ENCODE data around the gene PXYLP1. TPM values are rescaled to one million over a fixed set of nuclear protein-coding genes. Genes with fewer than 3 reads are reported as not detected.

The PXYLP1 gene
- total and polyA plus RNA-seq, 9 of the 15 experiments (the other 6 are each of a cell fraction or from before 2014, with no cell fraction given): 0.80 to 2.9 (median 1.3) TPM

DNA sequence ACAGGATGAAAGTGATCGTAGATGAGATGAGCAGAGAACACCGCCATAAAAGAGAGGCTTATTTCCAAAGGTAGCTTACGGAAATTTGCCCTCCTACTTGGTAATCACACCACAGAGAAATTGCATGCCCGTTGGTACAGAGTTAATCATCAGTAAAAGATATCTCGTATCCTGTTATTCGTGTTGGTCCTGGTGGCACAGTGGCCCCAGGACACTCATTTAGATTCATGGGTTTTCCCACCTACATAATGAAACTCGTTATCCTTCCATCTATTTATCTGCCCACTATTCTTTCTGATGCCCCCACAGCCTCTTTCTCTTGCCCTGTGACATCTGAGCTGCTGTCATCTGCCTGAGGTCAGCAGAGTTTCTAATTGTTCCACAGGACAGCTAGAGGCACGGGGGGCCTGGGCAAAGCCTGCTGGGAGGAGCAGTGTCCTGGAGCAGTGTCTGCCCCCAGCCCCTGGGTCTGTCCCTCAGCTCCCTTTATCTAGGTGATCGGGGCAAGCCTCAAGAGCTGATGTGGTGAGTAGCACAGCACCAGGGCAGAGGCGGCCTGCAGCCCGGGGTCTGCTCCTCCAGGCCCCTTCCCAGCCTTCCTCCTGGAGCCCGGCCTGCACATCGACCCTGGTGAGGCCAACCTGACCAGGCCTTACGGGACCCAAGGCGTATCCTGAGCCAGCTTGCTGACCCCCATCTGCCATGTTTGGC, 42.2 kb downstream of the PXYLP1 start:
- CTCF ChIA-PET (ENCODE audit: low intra/inter-chr PET ratio): no interaction called here
- no peak overlapping the region for H3K4me2 ChIP-seq (ENCODE audit: insufficient read depth, low read length)
- no peak overlapping the region for H2AFZ ChIP-seq (ENCODE audit: low read depth, low read length)
- peaks cover 27 to 47% of the 10 kb centered on the region in 2 experiments for H3K27me3 ChIP-seq (ENCODE audit: control insufficient read depth in 2 of 2, insufficient read depth in 2 of 2, low read length in 2 of 2)
- POLR2A ChIA-PET: no interaction called here
- no peak for ATAC-seq
- H3K9ac ChIP-seq (ENCODE audit: insufficient read depth in 1 of 2, low read depth in 2 of 2, low read length in 2 of 2): no peak overlapping the region
- peaks cover 0 to 5% of the 10 kb centered on the region in 2 experiments; a peak in 3 of 5 replicates for H3K4me1 ChIP-seq (replicated peaks in 1 of 2; ENCODE audit: control insufficient read depth in 2 of 2, insufficient read depth in 2 of 2, low read length in 2 of 2)
- no peak overlapping the region for H3K27ac ChIP-seq (ENCODE audit: extremely low read depth, low read depth, low read length)
- H3K79me2 ChIP-seq (ENCODE audit: control insufficient read depth, insufficient read depth, low read length): no peaks in the 10 kb centered on the region
- no peak for FAIRE-seq
- no peaks in the 10 kb centered on the region for H4K20me1 ChIP-seq (replicated peaks; ENCODE audit: control insufficient read depth, insufficient read depth, low read length)
- no peaks in the 10 kb centered on the region for H3K9me3 ChIP-seq (replicated peaks; ENCODE audit: control insufficient read depth, insufficient read depth, low read depth, low read length)
- no peaks in the 10 kb centered on the region for H3K9me1 ChIP-seq (ENCODE audit: control insufficient read depth, insufficient read depth, low read length)
- in situ Hi-C loops (cut with MboI): no loop called here
- WGBS (ENCODE audit: insufficient coverage, low coverage, missing lambda C conversion rate): 6% methylated on average over 9 of the region's 15 CpGs
- no peak for DNase-seq (ENCODE audit: extremely low read depth in 1 of 4, low spot score in 3 of 4)
- H3K4me3 ChIP-seq: no peak overlapping the region
- intact Hi-C loops (cut with micrococcal nuclease): no loop called here
- H3K36me3 ChIP-seq (ENCODE audit: control insufficient read depth, insufficient read depth, low read length): no peaks in the 10 kb centered on the region
- BruUV-seq (replicated peaks): no TSS peak
- TF ChIP-seq ESRRB (CRISPR knock-in tag; IDR thresholded peaks at IDR 0.05; ENCODE audit: borderline replicate concordance) (no peak), FOXK1 (CRISPR knock-in tag; IDR thresholded peaks at IDR 0.05; ENCODE audit: borderline replicate concordance) (no peak), STAT5A (IDR thresholded peaks at IDR 0.05; ENCODE audit: borderline replicate concordance, low read length) (no peak), TARDBP (IDR thresholded peaks at IDR 0.05) (no peak), DNMT1 (IDR thresholded peaks at IDR 0.05) (no peak), POLR2A (conservative IDR thresholded peaks at IDR 0.05) (no peak), POLR3A (IDR thresholded peaks at IDR 0.05; ENCODE audit: borderline replicate concordance, extremely low read depth, insufficient read depth, insufficient read length) (no peak)
- TF ChIP-seq, protein P1, sequence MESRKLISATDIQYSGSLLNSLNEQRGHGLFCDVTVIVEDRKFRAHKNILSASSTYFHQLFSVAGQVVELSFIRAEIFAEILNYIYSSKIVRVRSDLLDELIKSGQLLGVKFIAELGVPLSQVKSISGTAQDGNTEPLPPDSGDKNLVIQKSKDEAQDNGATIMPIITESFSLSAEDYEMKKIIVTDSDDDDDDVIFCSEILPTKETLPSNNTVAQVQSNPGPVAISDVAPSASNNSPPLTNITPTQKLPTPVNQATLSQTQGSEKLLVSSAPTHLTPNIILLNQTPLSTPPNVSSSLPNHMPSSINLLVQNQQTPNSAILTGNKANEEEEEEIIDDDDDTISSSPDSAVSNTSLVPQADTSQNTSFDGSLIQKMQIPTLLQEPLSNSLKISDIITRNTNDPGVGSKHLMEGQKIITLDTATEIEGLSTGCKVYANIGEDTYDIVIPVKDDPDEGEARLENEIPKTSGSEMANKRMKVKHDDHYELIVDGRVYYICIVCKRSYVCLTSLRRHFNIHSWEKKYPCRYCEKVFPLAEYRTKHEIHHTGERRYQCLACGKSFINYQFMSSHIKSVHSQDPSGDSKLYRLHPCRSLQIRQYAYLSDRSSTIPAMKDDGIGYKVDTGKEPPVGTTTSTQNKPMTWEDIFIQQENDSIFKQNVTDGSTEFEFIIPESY (CRISPR knock-in tag; IDR thresholded peaks at IDR 0.05): no peak
- TF ChIP-seq, protein P2, sequence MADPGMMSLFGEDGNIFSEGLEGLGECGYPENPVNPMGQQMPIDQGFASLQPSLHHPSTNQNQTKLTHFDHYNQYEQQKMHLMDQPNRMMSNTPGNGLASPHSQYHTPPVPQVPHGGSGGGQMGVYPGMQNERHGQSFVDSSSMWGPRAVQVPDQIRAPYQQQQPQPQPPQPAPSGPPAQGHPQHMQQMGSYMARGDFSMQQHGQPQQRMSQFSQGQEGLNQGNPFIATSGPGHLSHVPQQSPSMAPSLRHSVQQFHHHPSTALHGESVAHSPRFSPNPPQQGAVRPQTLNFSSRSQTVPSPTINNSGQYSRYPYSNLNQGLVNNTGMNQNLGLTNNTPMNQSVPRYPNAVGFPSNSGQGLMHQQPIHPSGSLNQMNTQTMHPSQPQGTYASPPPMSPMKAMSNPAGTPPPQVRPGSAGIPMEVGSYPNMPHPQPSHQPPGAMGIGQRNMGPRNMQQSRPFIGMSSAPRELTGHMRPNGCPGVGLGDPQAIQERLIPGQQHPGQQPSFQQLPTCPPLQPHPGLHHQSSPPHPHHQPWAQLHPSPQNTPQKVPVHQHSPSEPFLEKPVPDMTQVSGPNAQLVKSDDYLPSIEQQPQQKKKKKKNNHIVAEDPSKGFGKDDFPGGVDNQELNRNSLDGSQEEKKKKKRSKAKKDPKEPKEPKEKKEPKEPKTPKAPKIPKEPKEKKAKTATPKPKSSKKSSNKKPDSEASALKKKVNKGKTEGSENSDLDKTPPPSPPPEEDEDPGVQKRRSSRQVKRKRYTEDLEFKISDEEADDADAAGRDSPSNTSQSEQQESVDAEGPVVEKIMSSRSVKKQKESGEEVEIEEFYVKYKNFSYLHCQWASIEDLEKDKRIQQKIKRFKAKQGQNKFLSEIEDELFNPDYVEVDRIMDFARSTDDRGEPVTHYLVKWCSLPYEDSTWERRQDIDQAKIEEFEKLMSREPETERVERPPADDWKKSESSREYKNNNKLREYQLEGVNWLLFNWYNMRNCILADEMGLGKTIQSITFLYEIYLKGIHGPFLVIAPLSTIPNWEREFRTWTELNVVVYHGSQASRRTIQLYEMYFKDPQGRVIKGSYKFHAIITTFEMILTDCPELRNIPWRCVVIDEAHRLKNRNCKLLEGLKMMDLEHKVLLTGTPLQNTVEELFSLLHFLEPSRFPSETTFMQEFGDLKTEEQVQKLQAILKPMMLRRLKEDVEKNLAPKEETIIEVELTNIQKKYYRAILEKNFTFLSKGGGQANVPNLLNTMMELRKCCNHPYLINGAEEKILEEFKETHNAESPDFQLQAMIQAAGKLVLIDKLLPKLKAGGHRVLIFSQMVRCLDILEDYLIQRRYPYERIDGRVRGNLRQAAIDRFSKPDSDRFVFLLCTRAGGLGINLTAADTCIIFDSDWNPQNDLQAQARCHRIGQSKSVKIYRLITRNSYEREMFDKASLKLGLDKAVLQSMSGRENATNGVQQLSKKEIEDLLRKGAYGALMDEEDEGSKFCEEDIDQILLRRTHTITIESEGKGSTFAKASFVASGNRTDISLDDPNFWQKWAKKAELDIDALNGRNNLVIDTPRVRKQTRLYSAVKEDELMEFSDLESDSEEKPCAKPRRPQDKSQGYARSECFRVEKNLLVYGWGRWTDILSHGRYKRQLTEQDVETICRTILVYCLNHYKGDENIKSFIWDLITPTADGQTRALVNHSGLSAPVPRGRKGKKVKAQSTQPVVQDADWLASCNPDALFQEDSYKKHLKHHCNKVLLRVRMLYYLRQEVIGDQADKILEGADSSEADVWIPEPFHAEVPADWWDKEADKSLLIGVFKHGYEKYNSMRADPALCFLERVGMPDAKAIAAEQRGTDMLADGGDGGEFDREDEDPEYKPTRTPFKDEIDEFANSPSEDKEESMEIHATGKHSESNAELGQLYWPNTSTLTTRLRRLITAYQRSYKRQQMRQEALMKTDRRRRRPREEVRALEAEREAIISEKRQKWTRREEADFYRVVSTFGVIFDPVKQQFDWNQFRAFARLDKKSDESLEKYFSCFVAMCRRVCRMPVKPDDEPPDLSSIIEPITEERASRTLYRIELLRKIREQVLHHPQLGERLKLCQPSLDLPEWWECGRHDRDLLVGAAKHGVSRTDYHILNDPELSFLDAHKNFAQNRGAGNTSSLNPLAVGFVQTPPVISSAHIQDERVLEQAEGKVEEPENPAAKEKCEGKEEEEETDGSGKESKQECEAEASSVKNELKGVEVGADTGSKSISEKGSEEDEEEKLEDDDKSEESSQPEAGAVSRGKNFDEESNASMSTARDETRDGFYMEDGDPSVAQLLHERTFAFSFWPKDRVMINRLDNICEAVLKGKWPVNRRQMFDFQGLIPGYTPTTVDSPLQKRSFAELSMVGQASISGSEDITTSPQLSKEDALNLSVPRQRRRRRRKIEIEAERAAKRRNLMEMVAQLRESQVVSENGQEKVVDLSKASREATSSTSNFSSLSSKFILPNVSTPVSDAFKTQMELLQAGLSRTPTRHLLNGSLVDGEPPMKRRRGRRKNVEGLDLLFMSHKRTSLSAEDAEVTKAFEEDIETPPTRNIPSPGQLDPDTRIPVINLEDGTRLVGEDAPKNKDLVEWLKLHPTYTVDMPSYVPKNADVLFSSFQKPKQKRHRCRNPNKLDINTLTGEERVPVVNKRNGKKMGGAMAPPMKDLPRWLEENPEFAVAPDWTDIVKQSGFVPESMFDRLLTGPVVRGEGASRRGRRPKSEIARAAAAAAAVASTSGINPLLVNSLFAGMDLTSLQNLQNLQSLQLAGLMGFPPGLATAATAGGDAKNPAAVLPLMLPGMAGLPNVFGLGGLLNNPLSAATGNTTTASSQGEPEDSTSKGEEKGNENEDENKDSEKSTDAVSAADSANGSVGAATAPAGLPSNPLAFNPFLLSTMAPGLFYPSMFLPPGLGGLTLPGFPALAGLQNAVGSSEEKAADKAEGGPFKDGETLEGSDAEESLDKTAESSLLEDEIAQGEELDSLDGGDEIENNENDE (IDR thresholded peaks at IDR 0.05; ENCODE audit: low read depth, low read length): no peak

Measured in K562 (cell line).